Cerebellar cortex (tissue), 1 donor: ENCODE measurements around the gene DNAJC22.
"Not testable (repeated sequence)": the region's sequence is repeated elsewhere in the genome, so short reads cannot be mapped to it uniquely, and the experiment has no call there.

Experiments
- DNase-seq: peaks from one replicate; pipeline ENCODE4 v3.0.0-alpha.2; 2015; ENCODE audit warnings: low spot score

DNAJC22 gene

DNA sequence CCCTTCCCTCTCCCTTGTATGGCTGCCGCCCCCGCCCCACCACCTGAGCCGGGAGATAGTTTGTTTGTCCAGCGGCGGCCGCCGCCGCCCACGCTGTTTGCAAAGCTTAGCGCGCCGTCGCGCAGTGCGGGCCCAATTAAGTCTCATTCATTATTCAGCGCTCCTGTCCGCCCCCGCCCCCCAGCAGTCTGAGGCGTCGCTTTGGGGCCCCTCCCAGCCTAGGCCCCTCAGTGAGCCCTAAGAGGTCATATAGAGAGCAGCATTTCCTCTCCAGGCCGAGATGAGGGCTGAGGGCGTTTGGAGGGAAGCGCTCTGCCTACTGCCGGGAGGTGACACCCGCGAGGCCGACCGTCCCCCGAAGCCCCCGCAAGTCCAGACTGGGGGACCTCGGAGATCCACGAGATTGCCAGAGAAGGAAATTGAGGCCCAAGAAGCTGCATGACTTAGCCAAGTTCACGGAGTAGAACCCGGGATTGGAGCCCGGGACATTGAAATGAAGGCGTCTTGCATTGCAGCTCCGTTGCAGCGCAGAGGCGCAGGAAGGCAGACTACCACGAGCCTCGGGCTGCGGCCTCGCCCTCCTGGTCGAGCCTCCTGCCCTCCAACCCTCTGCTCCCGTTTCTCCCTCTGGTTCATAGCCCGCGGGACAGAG is at the start of gene DNAJC22:
TSS of gene DNAJC22 (plus strand) at position 230 of the 652 bp plus-strand sequence. CDS start 1,985 bp downstream, outside the sequence.
- no peak for DNase-seq

DNA sequence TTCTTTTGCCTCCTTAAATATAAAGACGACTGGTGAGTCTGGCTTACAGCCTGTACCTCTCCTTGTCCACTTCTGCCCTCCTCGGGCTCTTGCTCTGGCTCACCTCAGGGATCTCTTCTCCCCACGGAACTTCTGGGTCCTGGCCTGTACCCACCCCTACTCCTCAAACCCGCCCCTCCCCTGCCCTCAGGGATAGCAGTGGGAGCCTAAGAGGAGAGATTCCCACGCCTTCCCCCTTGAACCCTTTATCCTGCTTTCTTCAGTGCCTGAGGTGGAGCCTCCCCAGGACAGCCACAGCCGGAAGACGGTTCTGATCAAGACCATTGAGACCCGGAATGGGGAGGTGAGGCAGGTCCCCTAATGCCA is 49.0 kb upstream of the DNAJC22 start:
- no peak for DNase-seq

GRCh38 chr12:49298160-49298559 is 48.5 kb upstream of the DNAJC22 start:
- peak; percentile 15 for DNase-seq

GRCh38 chr12:49301760-49302159 is 44.9 kb upstream of the DNAJC22 start:
- no peak for DNase-seq

- no peak for DNase-seq
Observed at GRCh38 chr12:49304161-49304560, 42.5 kb upstream of the DNAJC22 start.

- no peak for DNase-seq
Observed at GRCh38 chr12:49305762-49306510, 40.8 kb upstream of the DNAJC22 start.

GRCh38 chr12:49309386-49309785 is 37.3 kb upstream of the DNAJC22 start:
- DNase-seq, result no peak

GRCh38 chr12:49310451-49311000 is 36.2 kb upstream of the DNAJC22 start:
- not testable (repeated sequence) for DNase-seq

DNA sequence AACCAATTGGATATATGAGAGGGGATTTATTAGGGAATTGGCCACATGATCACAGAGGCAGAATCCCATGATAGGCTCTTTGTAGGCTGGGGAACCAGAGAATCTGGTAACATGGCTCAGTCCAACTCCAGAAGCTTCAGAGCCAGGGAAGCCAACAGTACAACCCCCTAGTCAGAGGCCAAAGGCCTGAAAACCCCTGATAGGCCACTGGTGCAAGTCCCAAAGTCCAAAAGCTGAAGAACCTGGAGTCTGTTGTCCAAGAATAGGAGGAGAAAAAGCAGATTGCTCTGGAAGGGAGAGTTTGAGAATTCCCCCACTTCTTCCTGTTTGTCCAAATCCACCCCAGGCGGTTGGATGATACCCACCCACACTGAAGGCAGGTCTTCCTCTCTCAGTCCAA is 31.9 kb upstream of the DNAJC22 start:
- DNase-seq, result no peak

- not testable (repeated sequence) for DNase-seq
Observed at GRCh38 chr12:49317118-49317517, 29.6 kb upstream of the DNAJC22 start.

DNA sequence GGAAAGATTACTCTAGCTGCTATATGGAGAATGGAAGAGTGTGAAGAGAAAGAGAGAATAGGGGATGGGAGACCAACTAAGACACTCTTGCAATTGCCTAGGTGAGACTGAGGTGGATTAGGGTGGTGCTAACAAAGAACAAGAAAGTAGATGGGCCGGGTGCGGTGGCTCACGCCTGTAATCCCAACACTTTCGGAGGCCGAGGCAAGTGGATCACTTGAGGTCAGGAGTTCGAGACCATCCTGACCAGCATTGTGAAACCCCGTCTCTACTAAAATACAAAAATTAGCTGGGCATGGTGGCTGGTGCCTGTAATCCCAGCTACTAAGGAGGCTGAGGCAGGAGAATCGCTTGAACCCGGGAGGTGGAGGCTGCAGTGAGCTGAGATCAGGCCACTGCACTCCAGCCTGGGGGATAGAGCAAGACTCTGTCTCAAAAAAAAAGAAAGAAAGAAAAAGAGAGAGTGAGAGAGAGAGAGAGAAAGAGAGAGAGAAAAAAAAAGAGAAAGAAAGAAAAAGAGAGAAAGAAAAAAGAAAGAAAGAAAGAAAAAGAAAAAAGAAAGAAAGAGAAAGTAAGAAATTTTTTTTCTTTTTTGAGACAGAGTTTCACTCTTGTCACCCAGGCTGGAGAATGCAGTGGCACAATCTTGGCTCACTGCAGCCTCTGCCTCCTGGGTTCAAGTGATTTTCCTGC is 26.1 kb upstream of the DNAJC22 start:
- not testable (repeated sequence) for DNase-seq

DNA sequence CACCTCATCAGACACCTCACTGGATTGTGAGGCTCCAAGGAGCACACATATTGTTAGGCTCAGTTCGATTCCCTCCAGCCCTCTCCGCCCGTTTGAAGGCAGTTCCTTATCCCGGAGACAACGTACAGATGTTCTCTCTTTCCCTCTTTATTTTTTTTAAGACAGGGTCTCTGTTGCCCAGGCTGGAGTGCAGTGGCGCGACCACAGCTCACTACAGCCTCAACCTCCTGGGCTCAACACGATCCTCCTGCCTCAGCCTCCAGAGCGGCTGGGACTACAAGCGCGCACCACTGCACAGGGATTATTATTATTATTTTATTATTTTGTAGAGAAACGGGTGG is 24.4 kb upstream of the DNAJC22 start:
- DNase-seq, result no peak

- peak; percentile 99 for DNase-seq
Observed at GRCh38 chr12:49322708-49323523, 23.8 kb upstream of the DNAJC22 start, which contains the start of gene TROAP. Gene TROAP (plus strand): TSS chr12:49323255. CDS start chr12:49323609, 354 bp downstream.

DNA sequence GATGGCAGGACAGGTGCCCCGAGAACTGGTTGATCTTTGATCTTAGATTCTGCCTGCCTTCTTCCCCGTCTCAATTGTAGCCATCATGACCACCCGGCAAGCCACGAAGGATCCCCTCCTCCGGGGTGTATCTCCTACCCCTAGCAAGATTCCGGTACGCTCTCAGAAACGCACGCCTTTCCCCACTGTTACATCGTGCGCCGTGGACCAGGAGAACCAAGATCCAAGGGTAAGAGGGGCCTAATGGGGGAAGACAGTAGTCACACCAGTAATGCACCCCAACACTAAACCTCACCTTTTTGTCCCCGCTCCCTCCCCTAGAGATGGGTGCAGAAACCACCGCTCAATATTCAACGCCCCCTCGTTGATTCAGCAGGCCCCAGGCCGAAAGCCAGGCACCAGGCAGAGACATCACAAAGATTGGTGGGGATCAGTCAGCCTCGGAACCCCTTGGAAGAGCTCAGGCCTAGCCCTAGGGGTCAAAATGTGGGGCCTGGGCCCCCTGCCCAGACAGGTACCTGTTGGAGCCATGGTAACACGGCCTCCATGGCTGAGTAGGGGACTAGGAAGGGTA is 23.1 kb upstream of the DNAJC22 start:
- DNase-seq, result no peak

- DNase-seq, result no peak
Observed at GRCh38 chr12:49325606-49326005, 21.1 kb upstream of the DNAJC22 start.

DNA sequence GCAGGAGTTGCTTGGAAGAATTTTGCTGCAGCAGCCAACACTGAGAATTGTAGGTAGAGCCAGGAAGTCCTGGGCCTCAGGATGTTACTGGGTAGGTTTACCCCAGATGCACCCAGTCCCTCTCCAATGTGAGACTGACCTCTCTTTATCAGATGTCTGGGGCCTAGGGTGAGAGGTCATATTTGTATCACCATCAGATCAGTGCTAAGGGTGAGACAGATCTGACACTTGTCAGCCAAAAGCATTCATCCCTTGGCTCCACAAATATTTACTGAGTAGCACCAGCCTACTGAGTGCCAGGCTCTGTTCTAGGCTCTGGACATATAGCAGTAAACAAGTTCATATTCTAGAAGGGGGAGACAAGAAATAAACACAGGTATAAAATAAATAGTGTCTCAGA is 19.3 kb upstream of the DNAJC22 start:
- no peak for DNase-seq

- no peak for DNase-seq
Observed at GRCh38 chr12:49327887-49328286, 18.8 kb upstream of the DNAJC22 start.

DNA sequence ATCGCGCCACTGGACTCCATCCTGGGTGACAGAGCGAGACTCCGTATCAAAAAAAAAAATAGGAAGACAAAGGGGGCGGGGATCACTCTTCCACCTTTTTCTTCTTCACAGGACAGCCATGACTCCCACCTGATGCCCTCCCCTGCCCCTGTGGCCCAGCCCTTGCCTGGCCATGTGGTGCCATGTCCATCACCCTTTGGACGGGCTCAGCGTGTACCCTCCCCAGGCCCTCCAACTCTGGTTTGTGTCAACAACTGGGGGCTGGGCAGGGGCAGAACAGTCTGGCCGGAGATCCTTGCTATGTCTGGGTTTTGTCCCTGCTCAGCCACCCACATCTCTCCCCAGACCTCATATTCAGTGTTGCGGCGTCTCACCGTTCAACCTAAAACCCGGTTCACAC is 17.9 kb upstream of the DNAJC22 start:
- DNase-seq, result no peak

- no peak for DNase-seq
Observed at GRCh38 chr12:49330032-49330619, 16.6 kb upstream of the DNAJC22 start.

DNA sequence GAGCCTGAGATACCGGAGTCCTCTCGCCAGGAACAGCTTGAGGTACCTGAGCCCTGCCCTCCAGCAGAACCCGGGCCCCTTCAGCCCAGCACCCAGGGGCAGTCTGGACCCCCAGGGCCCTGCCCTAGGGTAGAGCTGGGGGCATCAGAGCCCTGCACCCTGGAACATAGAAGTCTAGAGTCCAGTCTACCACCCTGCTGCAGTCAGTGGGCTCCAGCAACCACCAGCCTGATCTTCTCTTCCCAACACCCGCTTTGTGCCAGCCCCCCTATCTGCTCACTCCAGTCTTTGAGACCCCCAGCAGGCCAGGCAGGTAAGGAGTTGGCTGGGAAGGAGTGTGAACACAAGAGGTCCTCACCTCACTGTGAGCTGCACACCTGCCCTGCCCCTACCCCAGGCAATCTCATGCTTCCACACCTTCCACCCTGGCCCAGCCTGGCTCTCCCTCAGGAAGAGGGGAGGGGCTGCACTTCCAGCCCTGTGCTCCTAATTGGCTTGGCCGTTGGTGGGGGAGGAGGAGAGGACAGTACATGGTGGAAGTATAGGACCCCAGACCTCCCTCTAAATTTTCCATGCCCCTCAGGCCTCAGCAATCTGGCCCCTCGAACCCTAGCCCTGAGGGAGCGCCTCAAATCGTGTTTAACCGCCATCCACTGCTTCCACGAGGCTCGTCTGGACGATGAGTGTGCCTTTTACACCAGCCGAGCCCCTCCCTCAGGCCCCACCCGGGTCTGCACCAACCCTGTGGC is 15.9 kb upstream of the DNAJC22 start:
- no peak for DNase-seq
